ENCODE results near the gene PAFAH2. TPM values are rescaled to one million over a fixed set of nuclear protein-coding genes. Genes with fewer than 3 reads are reported as not detected.

Gene PAFAH2
- total and polyA plus RNA-seq, 2 donors from 2014 or later, result 21.0 to 23.5 TPM

- Histone ChIP-seq H3K4me1 (ENCODE audit: control insufficient read depth in 2 of 3, insufficient read depth in 2 of 3, low read depth in 1 of 3, low read length in 3 of 3) (no peaks in the 10 kb centered on the region), H3K9ac (ENCODE audit: low read length in 3 of 3) (no peak overlapping the region), H3K9me3 (ENCODE audit: control insufficient read depth in 2 of 3, insufficient read depth in 1 of 3, low read length in 3 of 3) (no peaks in the 10 kb centered on the region), H3K27me3 (ENCODE audit: control insufficient read depth, insufficient read depth, low read length) (no peaks in the 10 kb centered on the region), H3K4me3 (ENCODE audit: low read length in 3 of 3) (no peak overlapping the region), H3K36me3 (ENCODE audit: control insufficient read depth in 2 of 3, insufficient read depth in 3 of 3, low read length in 3 of 3) (peaks cover 0 to 3% (median 3%) of the 10 kb centered on the region in 3 donors), H3K27ac (ENCODE audit: low read depth in 2 of 2, low read length in 2 of 2) (no peak overlapping the region)
- TF ChIP-seq CTCF (IDR thresholded peaks at IDR 0.05; ENCODE audit: borderline replicate concordance, extremely low read depth, insufficient read depth), result no peak
- intact Hi-C loops (cut with DNase I), result no loop called here
- no peak for DNase-seq
- no peak for FAIRE-seq
Observed at GRCh38 chr1:25990702-25991395, 7.0 kb downstream of the PAFAH2 start.

DNA sequence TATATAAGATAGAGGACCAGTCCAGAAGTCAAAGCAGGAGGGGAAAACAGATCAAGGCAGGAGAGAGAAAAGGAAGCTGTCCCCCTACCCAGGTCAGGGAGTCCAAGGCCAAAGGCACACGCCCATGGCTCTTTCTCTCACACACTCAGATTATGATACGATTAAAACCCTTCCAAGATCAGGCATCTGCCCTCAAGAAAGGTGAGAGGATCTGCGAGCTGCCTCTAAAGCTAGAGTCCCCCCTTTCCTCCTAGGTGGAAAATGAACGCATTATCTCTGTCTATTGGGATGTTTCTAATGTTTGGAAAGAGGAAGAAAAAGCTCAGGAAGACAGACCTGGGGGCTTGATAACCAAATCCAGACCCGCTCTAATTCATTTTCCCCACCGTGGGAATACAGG is 7.6 kb downstream of the PAFAH2 start:
- H3K9ac ChIP-seq (ENCODE audit: low read length in 3 of 3), result no peak overlapping the region
- intact Hi-C loops (cut with DNase I), result no loop called here
- no peak for FAIRE-seq
- H3K9me3 ChIP-seq (ENCODE audit: control insufficient read depth in 2 of 3, insufficient read depth in 1 of 3, low read length in 3 of 3), result no peaks in the 10 kb centered on the region
- peaks cover 0 to 6% (median 3%) of the 10 kb centered on the region in 3 donors for H3K36me3 ChIP-seq (ENCODE audit: control insufficient read depth in 2 of 3, insufficient read depth in 3 of 3, low read length in 3 of 3)
- H3K4me3 ChIP-seq (ENCODE audit: low read length in 3 of 3), result no peak overlapping the region
- DNase-seq, result no peak
- no peak overlapping the region for H3K27ac ChIP-seq (ENCODE audit: low read depth in 2 of 2, low read length in 2 of 2)
- H3K4me1 ChIP-seq (ENCODE audit: control insufficient read depth in 2 of 3, insufficient read depth in 2 of 3, low read depth in 1 of 3, low read length in 3 of 3), result no peaks in the 10 kb centered on the region
- no peak for TF ChIP-seq CTCF (IDR thresholded peaks at IDR 0.05; ENCODE audit: borderline replicate concordance, extremely low read depth, insufficient read depth)
- H3K27me3 ChIP-seq (ENCODE audit: control insufficient read depth, insufficient read depth, low read length), result no peaks in the 10 kb centered on the region

DNA sequence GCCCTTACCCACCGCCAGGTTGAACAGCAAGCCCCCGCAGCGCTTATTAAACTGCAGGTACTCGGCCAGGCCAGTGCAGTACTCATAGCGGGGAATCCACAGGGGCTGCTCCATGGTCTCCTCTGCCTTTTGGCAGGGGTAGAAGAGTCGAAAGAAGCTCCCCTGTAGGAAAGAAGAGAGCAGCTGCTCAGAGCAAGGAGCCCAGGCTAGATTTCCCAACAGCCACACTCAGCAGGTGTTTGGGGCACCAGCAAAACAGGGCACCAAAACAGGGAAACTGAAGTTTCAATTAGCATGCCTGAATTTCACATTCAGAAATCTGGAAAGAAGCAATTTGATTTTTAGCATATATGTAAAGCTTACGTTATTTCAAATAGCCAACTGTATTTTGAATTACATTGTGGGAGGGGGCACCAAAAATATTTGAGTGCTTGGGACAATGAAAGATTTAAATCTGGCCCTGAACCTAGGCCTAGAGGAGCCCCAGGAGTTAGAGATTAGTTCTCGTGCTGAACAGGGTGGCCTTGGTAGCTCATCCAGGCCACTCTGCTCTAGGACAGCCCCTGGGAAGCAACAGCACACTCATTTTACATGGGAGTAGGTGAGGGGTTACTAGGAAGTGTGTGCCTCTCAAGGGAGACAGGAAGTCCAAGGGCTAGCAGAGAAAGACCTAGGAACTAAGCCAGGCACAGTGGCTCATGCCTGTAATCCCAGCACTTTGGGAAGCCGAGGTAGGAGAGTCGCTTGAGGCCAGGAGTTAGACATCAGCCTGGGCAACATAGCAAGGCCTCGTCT is 8.2 kb downstream of the PAFAH2 start:
- no peak for DNase-seq
- no peak overlapping the region for H3K27ac ChIP-seq (ENCODE audit: low read depth in 2 of 2, low read length in 2 of 2)
- no peak for FAIRE-seq
- no peaks in the 10 kb centered on the region for H3K4me1 ChIP-seq (ENCODE audit: control insufficient read depth in 2 of 3, insufficient read depth in 2 of 3, low read depth in 1 of 3, low read length in 3 of 3)
- intact Hi-C loops (cut with DNase I), result no loop called here
- TF ChIP-seq CTCF (IDR thresholded peaks at IDR 0.05; ENCODE audit: borderline replicate concordance, extremely low read depth, insufficient read depth), result no peak
- H3K36me3 ChIP-seq (ENCODE audit: control insufficient read depth in 2 of 3, insufficient read depth in 3 of 3, low read length in 3 of 3), result peaks cover 0 to 6% (median 3%) of the 10 kb centered on the region in 3 donors
- H3K27me3 ChIP-seq (ENCODE audit: control insufficient read depth, insufficient read depth, low read length), result no peaks in the 10 kb centered on the region
- H3K4me3 ChIP-seq (ENCODE audit: low read length in 3 of 3), result no peak overlapping the region
- no peak overlapping the region for H3K9ac ChIP-seq (ENCODE audit: low read length in 3 of 3)
- H3K9me3 ChIP-seq (ENCODE audit: control insufficient read depth in 2 of 3, insufficient read depth in 1 of 3, low read length in 3 of 3), result no peaks in the 10 kb centered on the region

Data from kidney (tissue), 14 donors.